ACC112 (cell line): ENCODE data around the gene ITPKB.

Experiments
- H2AFZ ChIP-seq: fragments of 200-600 bp; sonication (generic); one replicate; pipeline ENCODE4 v1.6.0; 2017; ENCODE audit warnings: antibody characterized with exemption, low read length; ENCODE audit not compliant: unreplicated experiment
- H3K27ac ChIP-seq: fragments of 200-600 bp; sonication (generic); 2 replicates; pipeline ENCODE4 v1.5.1; 2014; ENCODE audit warnings: low read depth, mild to moderate bottlenecking, antibody characterized with exemption, low read length, moderate library complexity
- H3K27me3 ChIP-seq: fragments of 200-600 bp; sonication (generic); 2 replicates; pipeline ENCODE4 v1.6.1; 2014; ENCODE audit warnings: mild to moderate bottlenecking, antibody characterized with exemption, low read length, moderate library complexity, mixed read lengths; ENCODE audit not compliant: insufficient read depth
- H3K36me3 ChIP-seq: fragments of 200-600 bp; sonication (generic); 2 replicates; pipeline ENCODE4 v1.6.1; 2016; ENCODE audit warnings: mild to moderate bottlenecking, antibody characterized with exemption, low read length, moderate library complexity, mixed read lengths; ENCODE audit not compliant: insufficient read depth
- H3K4me1 ChIP-seq: fragments of 200-600 bp; sonication (generic); one replicate; pipeline ENCODE4 v1.6.1; 2016; ENCODE audit warnings: low read length, mixed read lengths; ENCODE audit not compliant: insufficient read depth, unreplicated experiment, control insufficient read depth
- H3K4me3 ChIP-seq: fragments of 200-600 bp; sonication (generic); 2 replicates; pipeline ENCODE4 v1.5.1; 2014; ENCODE audit warnings: mild to moderate bottlenecking, low read depth, low read length
- H3K79me2 ChIP-seq: fragments of 200-600 bp; sonication (generic); one replicate; pipeline ENCODE4 v1.6.0; 2016; ENCODE audit warnings: low read length; ENCODE audit not compliant: control insufficient read depth, unreplicated experiment, insufficient read depth

The ITPKB gene

GRCh38 chr1:226674892-226675714, 64.0 kb downstream of the ITPKB start:
- Histone ChIP-seq H3K4me1 (peaks cover 15% of the 10 kb centered on the region), H2AFZ (no peak overlapping the region), H3K79me2 (no peaks in the 10 kb centered on the region)

GRCh38 chr1:226672339-226672762, 66.7 kb downstream of the ITPKB start:
- Histone ChIP-seq H2AFZ (no peak overlapping the region), H3K79me2 (no peaks in the 10 kb centered on the region), H3K4me1 (peaks cover 11% of the 10 kb centered on the region), H3K36me3 (no peaks in the 10 kb centered on the region), H3K27me3 (no peaks in the 10 kb centered on the region), H3K27ac (no peak overlapping the region), H3K4me3 (no peak overlapping the region)

More at GRCh38 chr1:226674892-226675714, 64.0 kb downstream of the ITPKB start:
- no peaks in the 10 kb centered on the region for H3K27me3 ChIP-seq
- H3K36me3 ChIP-seq: no peaks in the 10 kb centered on the region
- H3K4me3 ChIP-seq: no peak overlapping the region
- H3K27ac ChIP-seq: no peak overlapping the region

- Histone ChIP-seq H3K27me3 (no peaks in the 10 kb centered on the region), H3K79me2 (no peaks in the 10 kb centered on the region), H2AFZ (no peak overlapping the region), H3K4me3 (no peak overlapping the region), H3K27ac (no peak overlapping the region), H3K4me1 (peaks cover under 1% of the 10 kb centered on the region), H3K36me3 (no peaks in the 10 kb centered on the region)
Measured at GRCh38 chr1:226671277-226671676, 67.8 kb downstream of the ITPKB start.

- Histone ChIP-seq H3K4me3 (no peak overlapping the region), H3K79me2 (no peaks in the 10 kb centered on the region), H3K36me3 (no peaks in the 10 kb centered on the region), H3K4me1 (peaks cover under 1% of the 10 kb centered on the region), H3K27ac (no peak overlapping the region), H3K27me3 (no peaks in the 10 kb centered on the region), H2AFZ (no peak overlapping the region)
Measured at GRCh38 chr1:226670073-226670472, 69.0 kb downstream of the ITPKB start.

- no peak overlapping the region for H2AFZ ChIP-seq
- no peak overlapping the region for H3K4me3 ChIP-seq
- peaks cover 20% of the 10 kb centered on the region for H3K4me1 ChIP-seq
- H3K36me3 ChIP-seq: no peaks in the 10 kb centered on the region
- no peak overlapping the region for H3K27ac ChIP-seq
- H3K79me2 ChIP-seq: no peaks in the 10 kb centered on the region
- H3K27me3 ChIP-seq: no peaks in the 10 kb centered on the region
Measured at GRCh38 chr1:226668173-226668560, 70.9 kb downstream of the ITPKB start.

GRCh38 chr1:226666692-226667091, 72.4 kb downstream of the ITPKB start:
- H3K27ac ChIP-seq: no peak overlapping the region
- H3K4me1 ChIP-seq: peaks cover 32% of the 10 kb centered on the region
- no peaks in the 10 kb centered on the region for H3K79me2 ChIP-seq
- no peaks in the 10 kb centered on the region for H3K27me3 ChIP-seq
- no peak overlapping the region for H3K4me3 ChIP-seq
- H2AFZ ChIP-seq: no peak overlapping the region
- no peaks in the 10 kb centered on the region for H3K36me3 ChIP-seq

GRCh38 chr1:226666164-226666506, 72.9 kb downstream of the ITPKB start:
- no peak overlapping the region for H3K4me3 ChIP-seq
- H3K27me3 ChIP-seq: no peaks in the 10 kb centered on the region
- no peaks in the 10 kb centered on the region for H3K79me2 ChIP-seq
- H3K4me1 ChIP-seq: peaks cover 37% of the 10 kb centered on the region
- no peak overlapping the region for H2AFZ ChIP-seq
- H3K36me3 ChIP-seq: no peaks in the 10 kb centered on the region
- no peak overlapping the region for H3K27ac ChIP-seq

- H2AFZ ChIP-seq: no peak overlapping the region
- H3K36me3 ChIP-seq: no peaks in the 10 kb centered on the region
- H3K27ac ChIP-seq: no peak overlapping the region
- peaks cover 38% of the 10 kb centered on the region for H3K4me1 ChIP-seq
- no peaks in the 10 kb centered on the region for H3K27me3 ChIP-seq
- no peaks in the 10 kb centered on the region for H3K79me2 ChIP-seq
- H3K4me3 ChIP-seq: no peak overlapping the region
Measured at GRCh38 chr1:226665505-226666163, 73.4 kb downstream of the ITPKB start.

GRCh38 chr1:226664413-226665101, 74.5 kb downstream of the ITPKB start:
- H3K36me3 ChIP-seq: no peaks in the 10 kb centered on the region
- peak overlapping the region; percentile 79; the same call in 1 of the 2 replicates for H3K27ac ChIP-seq
- peak overlapping the region; percentile 13; the same call in 1 of the 2 replicates for H3K4me3 ChIP-seq
- H3K79me2 ChIP-seq: no peaks in the 10 kb centered on the region
- H2AFZ ChIP-seq: peak overlapping the region; percentile 33
- H3K4me1 ChIP-seq: peaks cover 38% of the 10 kb centered on the region
- no peaks in the 10 kb centered on the region for H3K27me3 ChIP-seq

- Histone ChIP-seq H3K4me3 (no peak overlapping the region), H3K79me2 (no peaks in the 10 kb centered on the region), H3K4me1 (peaks cover 38% of the 10 kb centered on the region), H2AFZ (no peak overlapping the region), H3K27ac (peak overlapping the region; percentile 79), H3K27me3 (no peaks in the 10 kb centered on the region), H3K36me3 (no peaks in the 10 kb centered on the region)
Measured at GRCh38 chr1:226663327-226663704, 75.8 kb downstream of the ITPKB start.
